AG09319 (cell line): Measurements from ENCODE around the gene MYL10.

Experiments
- DNase-seq: peaks from one replicate; pipeline ENCODE4 v3.0.0-alpha.2; 2010; ENCODE audit warnings: low read depth; ENCODE audit errors: extremely low read depth
- CTCF ChIP-seq: IDR thresholded peaks from 2 replicates; pipeline ENCODE4 v1.5.1; 2011; ENCODE audit warnings: low read depth, mild to moderate bottlenecking, inconsistent platforms, low read length, moderate library complexity

Gene MYL10

GRCh38 chr7:101620395-101620794 lies 8.7 kb downstream of the MYL10 start:
- no peak for DNase-seq
- no peak for TF ChIP-seq CTCF

- TF ChIP-seq CTCF: no peak
- DNase-seq: no peak
These were observed 10.2 kb downstream of the MYL10 start for GRCh38 chr7:101618916-101619315.

- no peak for DNase-seq
- no peak for TF ChIP-seq CTCF
These were observed 10.8 kb downstream of the MYL10 start for GRCh38 chr7:101618207-101618839.

GRCh38 chr7:101617451-101618206 lies 11.5 kb downstream of the MYL10 start:
- TF ChIP-seq CTCF: no peak
- no peak for DNase-seq

- DNase-seq: no peak
- TF ChIP-seq CTCF: no peak
These were observed 13.7 kb downstream of the MYL10 start for GRCh38 chr7:101615446-101615845.

- TF ChIP-seq CTCF: no peak
- DNase-seq: no peak
These were observed 14.2 kb downstream of the MYL10 start for GRCh38 chr7:101614939-101615302.

- DNase-seq: no peak
- TF ChIP-seq CTCF: no peak
These were observed 14.8 kb downstream of the MYL10 start for GRCh38 chr7:101614098-101614938.
